Measurements from ENCODE around the gene EMSY.

DNA sequence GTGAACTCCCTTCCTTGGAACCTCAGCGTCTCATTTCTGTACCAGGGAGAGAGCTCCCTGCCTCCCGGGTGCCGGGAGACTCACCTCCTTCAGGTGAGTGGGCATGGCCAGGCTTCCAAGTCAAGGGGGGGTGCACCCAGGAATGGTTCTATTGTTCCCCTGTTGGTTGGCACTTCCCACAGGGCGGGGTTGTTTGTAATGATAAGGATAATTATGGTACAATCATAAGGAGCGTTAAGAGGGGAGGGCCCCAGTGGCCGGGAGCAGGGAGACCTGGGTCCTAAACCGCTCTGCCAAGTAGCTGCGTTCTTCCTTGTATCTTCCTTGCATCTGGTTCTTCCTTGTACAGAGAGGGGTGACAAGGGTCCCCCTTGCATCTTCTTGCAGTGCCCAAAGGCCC, 146.6 kb downstream of the EMSY start:
- no peak for TF ChIP-seq SUZ12 (IDR thresholded peaks at IDR 0.05; ENCODE audit: extremely low read depth, insufficient read depth, insufficient read length)
- TF ChIP-seq YY1 (IDR thresholded peaks at IDR 0.05; ENCODE audit: insufficient read depth, insufficient read length) = no peak
- no peak for TF ChIP-seq ZNF274 (IDR thresholded peaks at IDR 0.05; ENCODE audit: low read depth, low read length)

All from NT2/D1 (cell line).